HuH-7 (cell line): Measurements from ENCODE around the gene CYP4F12.

ENCODE experiments used
- DNase-seq: peaks from one replicate; pipeline ENCODE4 v3.0.0; 2011; ENCODE audit warnings: low spot score

CYP4F12 gene

DNA sequence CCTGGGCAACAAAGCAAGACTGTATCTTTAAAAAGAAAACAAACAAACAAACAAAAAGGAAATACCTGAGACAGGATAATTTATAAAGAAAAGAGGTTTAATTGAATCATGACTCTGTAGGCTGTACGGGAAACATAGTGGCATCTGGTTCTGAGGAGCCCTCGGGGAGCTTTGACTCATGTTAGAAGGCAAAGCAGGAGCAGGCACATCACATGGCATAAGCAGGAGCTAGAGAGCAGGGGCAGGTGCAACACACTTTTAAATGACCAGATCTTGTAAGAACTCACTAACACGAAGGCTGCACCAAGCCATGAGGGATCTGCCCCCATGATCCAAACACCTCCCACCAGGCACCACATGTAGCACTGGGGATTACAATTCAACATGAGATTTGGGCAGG, 41.8 kb downstream of the CYP4F12 start:
- no peak for DNase-seq

- no peak for DNase-seq
Measured at GRCh38 chr19:15715642-15716041, 42.8 kb downstream of the CYP4F12 start.

DNA sequence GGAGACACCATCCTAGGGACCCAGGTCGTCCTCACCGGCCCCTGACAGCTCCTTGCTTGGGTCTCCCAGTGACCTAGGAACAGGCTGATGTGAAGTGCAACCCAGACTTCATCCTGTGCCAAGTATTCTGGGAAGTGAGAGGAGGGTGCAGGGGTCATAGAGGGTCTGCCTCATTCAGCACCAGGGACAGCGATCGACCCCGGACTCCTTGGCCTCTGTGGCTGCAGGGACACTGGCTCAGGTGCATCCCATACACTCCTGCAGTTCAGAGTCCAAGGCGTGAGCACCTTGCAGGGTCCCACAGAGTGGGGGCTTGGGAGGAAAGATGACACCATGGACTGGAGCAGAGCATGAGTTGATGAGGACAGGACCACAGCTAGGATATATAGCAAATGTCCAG, 44.9 kb downstream of the CYP4F12 start:
- peak; percentile 17 for DNase-seq

DNA sequence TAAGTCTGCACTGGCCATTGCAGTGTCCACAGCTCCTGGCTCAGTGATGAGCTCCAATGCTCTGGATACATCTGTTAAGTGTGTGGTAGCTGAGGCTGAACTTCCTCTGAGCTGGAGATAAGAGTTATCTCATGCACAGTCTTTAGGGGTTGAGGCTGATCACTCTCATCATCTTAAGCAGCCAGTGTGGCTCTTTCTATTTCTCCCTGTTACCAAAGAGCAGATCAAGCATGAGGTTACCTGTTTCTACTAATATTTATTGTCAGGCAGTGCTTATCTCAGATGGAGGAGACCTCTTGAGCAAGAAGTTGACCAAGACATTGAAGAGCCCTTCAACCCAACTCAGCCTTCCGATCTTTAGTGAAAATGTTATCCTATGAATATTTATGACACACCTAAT, 48.4 kb downstream of the CYP4F12 start:
- no peak for DNase-seq

DNA sequence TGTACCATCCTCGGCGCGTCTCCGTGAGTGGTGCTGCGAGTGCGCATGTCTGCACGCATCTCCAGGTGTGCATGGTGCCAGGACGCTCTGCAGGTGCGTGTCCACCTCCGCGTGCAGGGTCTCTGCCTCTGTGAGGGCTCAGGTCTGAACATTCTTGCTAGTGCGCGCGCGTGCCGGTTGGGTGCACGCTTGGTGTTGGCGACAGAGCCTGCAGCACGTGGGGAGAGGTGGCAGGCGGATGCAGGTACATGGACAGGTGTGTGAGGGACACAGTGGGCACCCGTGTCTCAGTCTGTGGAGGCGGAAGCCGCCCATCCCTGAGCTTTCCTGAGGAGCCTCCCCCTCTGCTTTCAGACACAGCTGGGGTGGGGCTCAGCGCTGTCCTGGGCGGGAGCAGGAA, 50.1 kb downstream of the CYP4F12 start:
- DNase-seq: no peak

DNA sequence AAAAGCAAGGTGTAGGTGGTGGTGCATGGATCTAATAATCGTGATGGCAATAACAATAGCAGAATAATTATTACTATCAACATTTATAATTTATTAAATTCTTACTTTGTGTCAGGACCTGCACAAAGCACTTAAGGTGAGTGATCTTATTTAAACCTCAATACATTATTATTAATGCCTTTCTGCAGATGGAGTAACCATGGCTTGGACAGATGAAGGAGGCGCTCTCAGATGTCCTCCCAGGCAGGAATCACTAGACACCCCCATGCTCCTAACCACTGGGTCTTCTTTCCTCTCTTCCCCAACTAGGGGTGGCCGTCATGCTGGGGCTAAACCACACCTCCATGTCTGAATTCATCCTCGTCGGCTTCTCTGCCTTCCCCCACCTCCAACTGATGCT, 54.8 kb downstream of the CYP4F12 start, which contains the start of gene OR10H2:
Gene OR10H2 (plus strand): TSS at position 301 of the 400 bp plus-strand sequence. CDS start 20 bp downstream, at position 321.
- DNase-seq: no peak

DNA sequence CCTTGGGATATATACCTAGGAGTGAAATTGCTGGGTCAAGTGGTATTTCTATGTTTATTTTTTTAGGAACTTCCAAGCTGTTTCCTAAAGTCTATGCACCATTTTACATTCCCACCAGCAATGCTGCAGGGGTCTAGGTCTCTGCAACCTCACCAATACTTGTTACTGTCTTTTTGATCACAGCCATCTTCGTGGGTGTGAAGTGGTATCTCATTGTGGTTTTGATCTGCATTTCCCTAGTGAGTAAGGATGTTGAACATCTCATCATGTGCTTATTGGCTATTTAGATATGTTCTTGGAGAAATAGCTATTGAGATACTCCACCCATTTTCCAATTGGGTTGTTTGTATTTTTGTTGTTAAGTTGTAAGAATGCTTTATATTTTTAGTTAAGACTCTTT, 57.7 kb downstream of the CYP4F12 start:
- DNase-seq: no peak

- DNase-seq: no peak
Measured at GRCh38 chr19:15732388-15732787, 59.5 kb downstream of the CYP4F12 start.

- DNase-seq: no peak
Measured at GRCh38 chr19:15733895-15734294, 61.0 kb downstream of the CYP4F12 start.

GRCh38 chr19:15737722-15738121, 64.8 kb downstream of the CYP4F12 start, which contains the start of gene OR10H3:
OR10H3 (plus strand) TSS chr19:15737985; CDS start chr19:15741393, 3,408 bp downstream.
- no peak for DNase-seq

DNA sequence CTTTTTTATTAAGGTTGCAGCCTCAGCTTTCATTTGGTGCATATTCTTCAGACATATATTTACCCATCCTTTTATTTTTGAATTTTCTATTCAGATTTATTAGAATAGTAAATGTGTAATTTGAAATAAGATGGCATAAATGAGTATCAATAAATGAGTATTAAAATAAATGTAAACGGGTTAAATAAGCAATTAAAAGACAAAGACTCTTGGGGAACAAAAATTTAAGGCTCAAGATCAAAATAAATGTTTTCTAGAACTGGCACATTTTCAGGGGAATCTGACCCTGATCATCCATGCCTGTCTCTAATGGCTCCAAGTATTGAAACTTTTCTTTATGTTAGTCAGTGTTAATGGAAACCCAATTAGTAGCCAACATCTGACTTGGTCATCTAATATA, 67.9 kb downstream of the CYP4F12 start:
- DNase-seq: no peak
